ENCODE data around the gene LSAMP. TPM values are rescaled to one million over a fixed set of nuclear protein-coding genes. Genes with fewer than 3 reads are reported as not detected.

Gene LSAMP
- total and polyA plus RNA-seq, 2 of the 8 experiments (the other 6 are each of a cell fraction or from before 2014, with no cell fraction given) = 1.8 to 5.7 TPM

- Histone ChIP-seq H3K36me3 (ENCODE audit: control insufficient read depth in 2 of 4, insufficient read depth in 4 of 4, low read length in 3 of 4) (no peaks in the 10 kb centered on the region), H4K20me1 (replicated peaks in 1 of 2; ENCODE audit: control insufficient read depth in 1 of 2, insufficient read depth in 2 of 2, low read length in 2 of 2) (no peaks in the 10 kb centered on the region), H3K79me2 (ENCODE audit: control insufficient read depth in 1 of 2, insufficient read depth in 2 of 2, low read length in 2 of 2) (no peaks in the 10 kb centered on the region), H2AK5ac (ENCODE audit: low read depth, low read length) (no peak overlapping the region), H3K4me2 (ENCODE audit: insufficient read depth in 1 of 2, low read depth in 2 of 2, low read length in 2 of 2) (no peak overlapping the region), H2BK15ac (ENCODE audit: low read length) (no peak overlapping the region), H3K9ac (replicated peaks in 1 of 4; ENCODE audit: extremely low read depth in 1 of 4, low read depth in 3 of 4, low read length in 3 of 4) (no peak overlapping the region), H2BK20ac (ENCODE audit: low read length) (no peak overlapping the region), H3K23me2 (ENCODE audit: low read depth, low read length) (no peaks in the 10 kb centered on the region), H3K23ac (ENCODE audit: insufficient read length) (no peak overlapping the region), H2BK12ac (ENCODE audit: low read depth, low read length) (no peak overlapping the region), H3K9me3 (ENCODE audit: insufficient read depth in 2 of 2, low read depth in 1 of 2, low read length in 1 of 2) (no peaks in the 10 kb centered on the region), H2BK120ac (replicated peaks; ENCODE audit: low read depth, low read length) (no peak overlapping the region), H2BK5ac (ENCODE audit: low read depth, low read length) (no peak overlapping the region), H4K5ac (ENCODE audit: insufficient read length, low read depth, low read length) (no peak overlapping the region), H2AFZ (ENCODE audit: low read length) (no peak overlapping the region), H3K27ac (ENCODE audit: low read depth, low read length) (no peak overlapping the region), H4K91ac (replicated peaks; ENCODE audit: insufficient read length, low read length) (no peak overlapping the region), H4K8ac (ENCODE audit: extremely low read depth, insufficient read depth, low read length) (no peak overlapping the region), H3K79me1 (ENCODE audit: low read depth, low read length) (no peaks in the 10 kb centered on the region), H3K14ac (ENCODE audit: insufficient read length) (no peak overlapping the region), H3K4me3 (ENCODE audit: extremely low read depth in 1 of 4, insufficient read depth in 2 of 4, low read depth in 3 of 4, low read length in 4 of 4) (no peak overlapping the region), H3K18ac (ENCODE audit: extremely low read depth, low read length) (no peak overlapping the region), H3K4ac (replicated peaks; ENCODE audit: insufficient read length, low read depth, low read length) (no peak overlapping the region), H3K4me1 (replicated peaks in 1 of 4; ENCODE audit: control insufficient read depth in 3 of 4, insufficient read depth in 4 of 4, low read length in 3 of 4) (no peaks in the 10 kb centered on the region), H3K27me3 (replicated peaks in 1 of 4; ENCODE audit: control insufficient read depth in 3 of 4, extremely low read depth in 1 of 4, insufficient read depth in 3 of 4, low read length in 3 of 4) (no peaks in the 10 kb centered on the region), H3K56ac (replicated peaks; ENCODE audit: insufficient read length, low read depth, low read length) (no peak overlapping the region)
- no peak for DNase-seq (ENCODE audit: low read depth in 1 of 2, low spot score in 2 of 2)
- WGBS, 2 experiments (ENCODE audit: extremely low coverage in 1 of 2, insufficient coverage in 1 of 2, insufficient read length in 1 of 2, insufficient replicate concordance in 2 of 2, low coverage in 1 of 2, low lambda C conversion rate in 2 of 2, missing lambda C conversion rate in 1 of 2) = 86% methylated on average over 2 of the region's 2 CpGs; no CpG with 5 or more reads in 1 of the 2 experiments
- no peak for TF ChIP-seq CEBPB (IDR thresholded peaks at IDR 0.05; ENCODE audit: low read depth, low read length)
- TF ChIP-seq RNF2 (IDR thresholded peaks at IDR 0.05; ENCODE audit: borderline replicate concordance, low read depth, low read length, missing control alignments, poor library complexity, severe bottlenecking) = no peak
- TF ChIP-seq ZNF274 (IDR thresholded peaks at IDR 0.05; ENCODE audit: borderline replicate concordance, extremely low read depth, low read length) = no peak
- TF ChIP-seq TAF7 (optimal IDR thresholded peaks at IDR 0.05; ENCODE audit: borderline replicate concordance, low read depth, low read length) = no peak
- TF ChIP-seq HDAC6 (IDR thresholded peaks at IDR 0.05; ENCODE audit: low read depth, low read length) = no peak
- no peak for TF ChIP-seq BACH1 (IDR thresholded peaks at IDR 0.05; ENCODE audit: low read length)
- no peak for TF ChIP-seq CTCF (IDR thresholded peaks at IDR 0.05; ENCODE audit: control extremely low read depth in 1 of 3, insufficient read depth in 1 of 3, low read depth in 1 of 3, low read length in 3 of 3)
- TF ChIP-seq ATF3 (IDR thresholded peaks at IDR 0.05; ENCODE audit: insufficient read depth, low read depth, low read length) = no peak
- ChIA-PET CTCF (ENCODE audit: partially characterized antibody) (no interaction called here), POLR2A (ENCODE audit: partially characterized antibody) (no interaction called here)
- no peak for FAIRE-seq
Measured at GRCh38 chr3:116405231-116405630, 40.1 kb downstream of the LSAMP start.

All from H1 (cell line).